DOHH2 (cell line): Measurements from ENCODE around the gene IFT122.

Experiments
- EZH2phosphoT487 ChIP-seq: fragments of 200-600 bp; sonication (generic); IDR thresholded peaks from 2 replicates; pipeline ENCODE4 v1.6.1; 2017; ENCODE audit warnings: borderline replicate concordance, mild to moderate bottlenecking, antibody characterized with exemption, low read length, moderate library complexity, mixed read lengths
- TF ChIP-seq, protein P1 (sequence below): fragments of 200-600 bp; sonication (generic); IDR thresholded peaks from one replicate; pipeline ENCODE4 v1.5.1; 2014; ENCODE audit warnings: antibody characterized with exemption, mild to moderate bottlenecking, low read depth, low read length; ENCODE audit not compliant: poor library complexity, severe bottlenecking

GRCh38 chr3:129561619-129562248, 121.7 kb downstream of the IFT122 start:
- TF ChIP-seq, protein P1, sequence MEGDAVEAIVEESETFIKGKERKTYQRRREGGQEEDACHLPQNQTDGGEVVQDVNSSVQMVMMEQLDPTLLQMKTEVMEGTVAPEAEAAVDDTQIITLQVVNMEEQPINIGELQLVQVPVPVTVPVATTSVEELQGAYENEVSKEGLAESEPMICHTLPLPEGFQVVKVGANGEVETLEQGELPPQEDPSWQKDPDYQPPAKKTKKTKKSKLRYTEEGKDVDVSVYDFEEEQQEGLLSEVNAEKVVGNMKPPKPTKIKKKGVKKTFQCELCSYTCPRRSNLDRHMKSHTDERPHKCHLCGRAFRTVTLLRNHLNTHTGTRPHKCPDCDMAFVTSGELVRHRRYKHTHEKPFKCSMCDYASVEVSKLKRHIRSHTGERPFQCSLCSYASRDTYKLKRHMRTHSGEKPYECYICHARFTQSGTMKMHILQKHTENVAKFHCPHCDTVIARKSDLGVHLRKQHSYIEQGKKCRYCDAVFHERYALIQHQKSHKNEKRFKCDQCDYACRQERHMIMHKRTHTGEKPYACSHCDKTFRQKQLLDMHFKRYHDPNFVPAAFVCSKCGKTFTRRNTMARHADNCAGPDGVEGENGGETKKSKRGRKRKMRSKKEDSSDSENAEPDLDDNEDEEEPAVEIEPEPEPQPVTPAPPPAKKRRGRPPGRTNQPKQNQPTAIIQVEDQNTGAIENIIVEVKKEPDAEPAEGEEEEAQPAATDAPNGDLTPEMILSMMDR = no peak
- TF ChIP-seq EZH2phosphoT487 = no peak
